ENCODE results near the gene SLC16A7.
"Not testable (repeated sequence)": the region's sequence is repeated elsewhere in the genome, so short reads cannot be mapped to it uniquely, and the experiment has no call there.

Gene SLC16A7

DNA sequence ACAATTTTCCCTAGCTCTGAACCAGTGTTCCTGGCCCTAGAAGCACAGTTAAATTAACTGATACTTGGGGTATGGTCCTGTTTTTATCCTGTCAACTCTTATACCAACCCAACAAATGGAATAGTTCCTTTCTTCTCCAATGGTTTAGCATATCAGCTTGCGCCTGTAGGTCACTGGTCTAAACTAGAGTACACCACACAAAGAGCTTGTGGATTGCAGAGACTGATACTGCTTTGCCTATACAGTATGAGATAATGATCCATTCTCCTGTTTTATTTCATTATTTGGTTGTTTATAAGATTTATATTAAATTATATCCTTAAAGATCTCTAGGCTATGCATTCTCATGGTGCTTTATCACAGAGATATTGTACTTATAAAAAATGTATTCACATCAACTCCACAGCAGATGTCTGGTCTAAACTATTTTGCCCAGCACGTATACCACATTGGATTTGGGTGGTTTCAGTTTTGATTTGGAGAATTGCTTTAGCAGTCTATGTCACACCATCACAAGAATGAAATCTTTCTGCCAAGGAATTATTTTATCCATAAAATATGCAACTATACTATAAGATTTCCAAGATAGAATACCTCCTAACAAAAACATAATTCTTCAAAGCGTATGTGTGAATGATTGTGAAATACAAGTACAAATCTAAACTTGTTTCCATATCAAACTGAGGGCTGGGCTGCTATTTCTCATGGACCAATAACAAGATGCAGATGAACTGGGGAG, 142.1 kb downstream of the SLC16A7 start:
- DNase-seq: no peak

DNA sequence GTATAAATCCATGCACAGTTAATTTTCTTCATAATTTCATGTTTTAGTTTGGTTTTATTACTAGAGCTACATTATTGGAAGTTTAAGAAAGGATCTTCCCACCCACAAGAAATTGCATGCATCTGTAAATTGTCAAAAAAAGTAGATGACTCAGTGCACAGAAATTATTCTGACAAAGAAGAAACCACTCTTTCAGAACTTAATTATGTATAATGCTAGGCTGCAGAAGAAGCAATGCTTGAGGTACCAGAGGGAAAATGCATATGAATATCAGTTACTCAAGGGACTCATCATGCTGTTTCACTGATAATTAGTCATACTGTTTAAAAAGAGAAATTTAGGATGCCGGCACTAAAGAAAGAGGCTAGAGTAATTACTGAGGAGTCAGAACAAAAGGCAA, 147.0 kb downstream of the SLC16A7 start:
- DNase-seq: no peak

DNA sequence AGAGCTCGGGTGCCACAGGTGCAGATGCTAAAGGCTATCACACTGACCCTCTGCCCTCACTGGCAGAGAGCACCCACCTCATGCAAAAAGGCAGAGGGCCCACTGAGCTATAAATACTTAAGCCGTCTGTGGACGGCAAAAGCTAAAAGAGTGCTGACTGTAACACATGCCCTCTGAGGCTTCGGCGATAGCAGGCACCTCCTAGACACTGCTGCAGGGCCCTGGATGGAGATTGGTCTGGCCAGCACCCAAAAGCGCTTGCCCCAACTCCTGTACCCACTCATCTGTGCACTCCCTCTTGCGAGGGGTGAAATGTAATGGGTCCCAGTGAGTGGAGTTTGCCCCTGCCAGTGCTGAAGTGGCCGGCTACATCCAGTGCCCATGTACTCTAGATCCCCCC, 148.7 kb downstream of the SLC16A7 start:
- no peak for DNase-seq

DNA sequence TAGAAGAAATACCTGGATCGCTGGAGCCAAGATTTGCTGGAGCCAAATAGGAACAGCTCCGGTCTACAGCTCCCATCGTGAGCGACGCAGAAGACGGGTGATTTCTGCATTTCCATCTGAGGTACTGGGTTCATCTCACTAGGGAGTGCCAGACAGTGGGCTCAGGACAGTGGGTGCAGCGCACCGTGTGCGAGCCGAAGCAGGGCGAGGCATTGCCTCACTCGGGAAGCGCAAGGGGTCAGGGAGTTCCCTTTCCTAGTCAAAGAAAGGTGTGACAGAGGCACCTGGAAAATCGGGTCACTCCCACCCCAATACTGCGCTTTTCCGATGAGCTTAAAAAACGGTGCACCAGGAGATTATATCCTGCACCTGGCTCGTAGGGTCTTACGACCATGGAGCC, 155.3 kb downstream of the SLC16A7 start:
- DNase-seq: not testable (repeated sequence)

DNA sequence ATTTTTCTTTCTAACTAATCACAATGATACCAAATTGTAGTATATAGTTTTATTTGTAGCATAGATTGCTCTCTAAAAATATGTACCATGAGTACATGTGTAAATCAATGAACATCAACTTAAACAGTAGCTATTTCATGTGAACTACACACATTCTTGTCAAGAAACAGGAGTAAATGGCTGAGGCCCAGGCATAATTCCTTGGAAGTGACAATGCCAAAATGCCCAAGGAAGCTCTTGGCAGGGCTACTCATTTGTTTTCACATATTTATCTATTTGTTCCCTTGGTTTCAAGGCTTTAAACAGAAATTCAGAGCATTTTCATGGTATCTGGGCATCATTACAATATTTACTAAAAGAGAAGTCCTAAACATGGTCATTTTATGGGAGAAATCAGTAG, 165.7 kb downstream of the SLC16A7 start:
- DNase-seq: no peak

DNA sequence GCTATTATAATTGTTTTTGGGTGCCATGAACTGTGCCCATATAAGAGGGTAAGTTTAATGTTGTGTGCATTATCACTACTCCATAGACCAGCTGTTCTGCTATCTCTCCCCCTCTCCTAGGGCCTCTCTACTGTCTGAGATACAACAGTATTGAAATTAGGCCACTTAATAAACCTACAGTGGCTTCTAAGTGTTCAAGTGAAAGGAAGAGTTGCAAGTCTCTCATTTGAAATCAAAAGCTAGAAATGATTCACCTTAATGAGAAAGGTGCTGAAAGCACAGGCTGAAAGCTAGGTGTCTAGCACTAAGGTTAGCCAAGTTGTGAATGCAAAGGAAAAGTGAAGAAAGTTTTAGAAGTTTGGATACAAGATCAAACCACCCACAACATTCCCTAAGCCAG, 168.0 kb downstream of the SLC16A7 start:
- DNase-seq: no peak

- DNase-seq: no peak
Observed at GRCh38 chr12:59768031-59768430, 172.2 kb downstream of the SLC16A7 start.

- DNase-seq: no peak
Observed at GRCh38 chr12:59780605-59781135, 184.8 kb downstream of the SLC16A7 start.

DNA sequence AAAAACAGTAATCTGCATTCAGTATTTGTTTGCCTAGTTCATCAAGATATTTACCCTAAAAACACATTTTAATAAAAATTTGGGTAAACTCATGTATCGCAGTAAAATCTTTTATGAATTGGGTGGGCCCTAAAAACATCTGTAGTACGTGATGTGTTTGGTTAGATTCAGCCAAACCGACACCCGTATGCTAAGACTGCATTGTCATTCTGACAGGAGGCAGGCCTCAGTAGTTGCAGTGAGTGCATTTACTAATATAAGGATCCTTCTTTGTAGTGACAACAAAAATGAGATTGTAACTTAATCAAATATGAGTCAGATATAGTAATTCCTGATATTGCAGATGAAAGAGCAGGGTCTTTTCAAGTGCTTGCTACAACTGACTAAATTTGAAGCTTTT, 191.8 kb downstream of the SLC16A7 start:
- no peak for DNase-seq

DNA sequence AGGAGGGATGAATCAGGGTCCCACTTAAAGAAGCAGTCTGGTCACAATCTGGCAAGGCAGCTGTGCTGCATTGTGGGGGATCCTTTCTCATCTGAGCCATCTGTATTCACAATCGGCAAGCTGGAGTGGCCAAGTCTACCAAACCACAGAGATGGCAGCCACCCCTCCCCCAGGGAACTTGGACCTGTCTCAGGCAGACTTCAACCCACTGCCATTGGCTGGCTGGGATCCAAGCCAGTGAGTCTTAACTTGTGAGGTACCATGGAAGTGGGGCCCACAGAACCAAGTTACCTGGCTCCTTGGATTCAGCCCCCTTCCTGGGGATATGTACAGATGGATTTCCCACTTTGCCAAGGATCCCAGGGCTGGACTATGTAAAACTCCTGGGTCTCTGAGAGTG, 196.8 kb downstream of the SLC16A7 start:
- DNase-seq: no peak

DNA sequence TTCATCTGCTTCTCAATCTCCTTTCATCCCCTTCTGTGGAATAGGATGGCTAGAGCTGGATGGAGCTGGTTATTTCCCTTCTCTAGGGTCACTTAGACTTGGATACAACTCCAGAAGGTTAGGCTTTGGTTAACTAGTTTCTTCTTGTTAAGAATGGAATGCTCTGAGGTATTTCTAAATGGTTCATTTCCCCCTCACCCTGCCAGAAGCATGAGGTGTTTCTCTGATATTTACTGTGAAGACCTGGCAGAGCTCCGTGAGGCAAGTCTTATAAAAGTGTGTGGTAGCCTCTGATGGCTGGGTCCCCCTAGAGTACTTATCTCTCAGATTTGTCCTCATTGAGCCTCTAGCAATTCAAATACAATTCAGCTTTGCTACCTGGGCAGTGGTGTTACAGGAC, 207.9 kb downstream of the SLC16A7 start:
- no peak for DNase-seq

DNA sequence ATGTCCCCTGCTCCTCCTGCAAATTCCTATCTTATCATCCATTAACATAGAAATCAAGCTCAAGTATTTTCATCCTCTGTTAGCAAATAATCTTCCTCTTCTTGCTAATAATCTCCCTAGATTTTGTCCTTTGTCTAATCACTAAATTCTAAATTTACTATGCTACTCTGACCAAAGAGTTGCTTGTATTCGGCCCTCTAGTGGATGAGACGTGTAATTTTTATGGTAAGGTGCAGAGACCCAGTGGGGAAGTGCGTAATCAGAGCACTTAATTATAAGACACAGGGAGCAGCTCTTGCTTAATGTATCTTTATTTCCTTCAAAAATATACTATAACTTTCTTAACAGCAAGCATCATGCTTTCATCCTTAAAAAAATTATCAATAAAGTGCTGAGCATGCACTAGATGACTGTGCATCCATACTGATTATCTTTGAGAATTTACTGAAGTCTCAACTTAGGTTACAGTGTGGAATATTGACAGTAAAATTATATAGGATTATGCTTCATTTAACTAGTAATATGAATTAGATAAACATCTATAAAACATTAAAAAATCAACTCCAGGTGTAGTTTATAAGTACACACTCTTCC, 212.6 kb downstream of the SLC16A7 start:
- DNase-seq: no peak

- no peak for DNase-seq
Observed at GRCh38 chr12:59811991-59812390, 216.2 kb downstream of the SLC16A7 start.

DNA sequence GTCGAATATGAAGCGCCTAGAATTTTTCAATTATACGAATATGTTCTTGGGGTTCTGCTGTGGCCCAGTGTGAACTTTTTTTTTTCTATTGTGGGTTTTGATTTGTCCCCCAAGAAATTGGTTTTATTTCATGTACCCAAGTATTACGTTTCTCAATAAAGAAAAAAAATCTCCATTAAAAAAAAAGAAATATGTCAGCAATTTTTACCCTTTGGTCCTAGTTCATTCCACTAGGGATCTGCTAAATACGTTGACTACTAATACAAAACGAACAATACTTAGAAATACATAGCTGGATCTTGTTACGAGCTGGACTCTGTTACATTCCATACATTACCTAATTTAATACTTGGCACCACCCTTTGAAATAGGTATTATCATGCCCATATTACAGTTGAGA, 216.9 kb downstream of the SLC16A7 start:
- no peak for DNase-seq

DNA sequence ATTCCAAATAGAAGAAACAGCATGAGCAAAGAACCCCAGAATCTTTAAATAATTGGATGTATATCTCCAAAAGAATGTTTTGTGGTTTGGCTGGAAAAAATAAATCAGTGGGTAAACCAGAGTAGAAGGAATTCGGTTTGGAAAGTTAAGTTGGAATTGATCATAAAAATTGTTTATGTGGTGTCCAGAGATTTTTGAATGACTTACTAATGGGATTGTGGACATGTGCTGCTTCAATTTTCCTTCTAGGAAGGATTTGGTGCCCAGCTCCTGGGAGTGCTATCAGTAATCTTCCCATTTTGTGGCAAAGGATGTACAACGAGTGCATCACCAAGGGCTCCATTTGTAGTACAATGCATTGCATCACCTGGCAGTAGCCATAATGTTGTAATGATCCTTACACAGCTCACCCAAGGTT, 224.8 kb downstream of the SLC16A7 start:
- no peak for DNase-seq

DNA sequence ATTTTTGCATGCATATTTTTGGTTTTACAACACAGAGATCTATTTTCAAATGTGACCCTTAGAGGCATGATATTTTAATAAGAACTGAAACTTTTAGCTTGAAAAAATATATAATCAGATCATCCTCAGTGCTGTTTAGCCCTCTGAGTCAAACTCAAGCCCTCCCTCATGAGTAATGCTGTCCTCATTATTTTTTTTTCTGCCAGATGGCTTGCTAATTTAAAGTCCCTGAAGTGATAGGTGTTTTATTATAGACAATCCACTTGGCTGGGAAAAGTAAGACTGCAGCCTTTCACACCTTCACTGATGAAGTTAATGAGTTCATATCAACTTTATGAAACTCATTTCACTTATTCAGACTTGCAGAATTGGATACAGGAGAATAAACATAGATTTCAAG, 227.7 kb downstream of the SLC16A7 start:
- DNase-seq: no peak

DNA sequence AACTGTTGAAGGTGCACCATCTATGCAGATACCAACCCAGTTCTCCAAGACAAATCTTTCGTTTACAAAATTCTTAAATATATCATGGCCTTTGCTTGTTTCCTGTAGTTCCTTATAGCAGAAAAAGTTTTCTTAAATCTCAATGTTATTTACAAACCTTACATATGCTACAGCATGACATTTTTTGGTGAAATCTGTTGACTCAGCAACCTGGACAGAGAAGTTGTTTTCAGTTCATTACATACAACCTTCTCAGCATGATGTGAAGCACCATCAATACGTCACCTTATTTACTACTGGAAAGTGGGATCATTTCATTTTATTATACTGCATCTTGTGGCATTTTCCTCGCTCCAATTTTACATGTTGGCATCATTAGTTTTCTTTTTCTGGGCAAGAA, 231.9 kb downstream of the SLC16A7 start:
- no peak for DNase-seq

DNA sequence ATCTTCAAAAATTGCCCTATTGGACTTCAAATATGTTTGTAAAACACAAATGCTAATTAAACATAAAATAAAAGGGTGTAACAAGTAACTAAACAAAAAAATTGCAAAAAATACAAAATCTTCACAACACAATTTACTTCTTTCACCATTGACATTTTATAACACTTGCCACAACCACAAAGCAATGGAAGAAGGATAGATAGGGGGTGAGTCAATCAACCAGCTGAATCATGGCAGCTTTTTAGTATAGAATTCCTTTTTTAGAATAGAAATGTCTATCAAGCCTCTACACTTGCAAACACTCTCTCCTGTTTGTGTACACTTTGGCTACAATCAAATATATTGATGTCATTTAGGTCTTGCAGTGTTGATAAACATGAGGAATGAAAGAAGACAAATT, 232.7 kb downstream of the SLC16A7 start:
- DNase-seq: no peak

DNA sequence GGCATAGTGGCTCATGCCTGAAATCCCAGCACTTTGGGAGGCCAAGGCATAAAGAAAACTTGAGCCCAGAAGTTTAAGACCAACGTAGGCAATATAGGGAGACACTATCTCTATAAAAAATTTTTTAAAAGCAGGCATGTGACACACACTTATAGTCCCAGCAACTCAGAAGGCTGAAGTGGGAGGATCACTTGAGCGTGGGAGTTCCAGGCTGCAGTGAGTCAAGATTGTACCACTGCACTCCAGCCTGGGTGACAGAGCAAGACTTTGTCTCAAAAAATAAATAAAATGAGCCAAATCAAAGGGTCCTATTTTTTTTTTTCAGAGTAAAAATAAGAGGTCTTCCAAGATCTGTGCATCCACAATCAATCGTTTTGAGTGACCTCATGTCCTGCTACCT, 237.6 kb downstream of the SLC16A7 start:
- DNase-seq: no peak

DNA sequence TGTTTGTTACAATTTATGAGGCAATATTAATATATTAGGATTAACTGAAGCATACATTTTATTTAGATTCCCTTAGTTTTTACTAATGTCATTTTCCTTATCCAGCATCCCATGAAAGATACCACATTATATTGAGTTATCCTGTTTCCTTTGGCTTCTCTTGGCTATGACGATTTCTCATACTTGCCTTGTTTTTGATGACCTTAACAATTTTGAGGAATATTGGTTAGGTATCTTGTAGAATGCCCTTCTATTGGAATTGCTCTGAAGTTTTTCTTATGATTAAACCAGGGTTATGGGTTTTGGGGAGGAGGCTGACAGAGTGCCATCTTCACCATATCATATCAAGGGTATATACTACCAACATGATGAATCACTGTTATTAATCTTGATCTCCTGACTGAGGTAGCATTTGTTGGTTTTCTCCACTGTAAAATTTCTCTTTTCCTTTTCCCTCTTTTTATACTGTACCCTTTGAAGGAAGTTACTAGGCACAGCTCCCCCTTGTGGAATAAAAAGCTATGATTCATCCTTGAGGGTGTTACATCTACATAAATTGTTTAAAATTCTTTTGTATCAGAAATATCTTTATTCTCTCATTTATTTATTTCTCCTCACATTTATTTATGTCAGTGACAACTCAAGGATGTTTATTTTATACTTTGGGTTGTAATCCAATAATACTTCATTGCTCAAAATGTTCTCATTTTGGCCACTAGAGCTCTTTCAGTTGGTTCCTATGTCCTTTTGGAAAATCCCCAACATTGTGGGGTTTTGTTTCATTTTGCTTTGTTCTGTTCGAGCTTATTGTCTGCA, 239.0 kb downstream of the SLC16A7 start:
- DNase-seq: no peak
